Measurements from ENCODE around the gene ALDH1L2.

DNA sequence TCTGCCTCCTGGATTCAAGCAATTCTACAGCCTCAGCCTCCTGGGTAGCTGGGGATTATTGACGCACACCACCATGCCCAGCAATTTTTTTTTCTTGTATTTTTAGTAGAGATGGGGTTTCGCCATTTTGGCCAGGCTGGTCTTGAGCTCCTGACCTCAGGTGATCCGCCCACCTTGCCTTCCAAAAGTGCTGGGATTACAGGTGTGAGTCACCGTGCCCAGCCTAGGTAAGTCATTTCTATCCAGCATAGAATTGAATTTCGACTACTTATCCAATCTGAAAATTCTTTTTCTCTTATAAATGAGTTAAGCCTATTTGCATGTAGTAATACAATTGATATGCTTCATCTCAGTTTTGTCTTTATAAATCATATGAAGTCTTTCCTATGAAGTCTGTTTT lies 111.0 kb downstream of the ALDH1L2 start:
- TF ChIP-seq POLR2A (IDR thresholded peaks at IDR 0.05): no peak
- TF ChIP-seq, protein P1, sequence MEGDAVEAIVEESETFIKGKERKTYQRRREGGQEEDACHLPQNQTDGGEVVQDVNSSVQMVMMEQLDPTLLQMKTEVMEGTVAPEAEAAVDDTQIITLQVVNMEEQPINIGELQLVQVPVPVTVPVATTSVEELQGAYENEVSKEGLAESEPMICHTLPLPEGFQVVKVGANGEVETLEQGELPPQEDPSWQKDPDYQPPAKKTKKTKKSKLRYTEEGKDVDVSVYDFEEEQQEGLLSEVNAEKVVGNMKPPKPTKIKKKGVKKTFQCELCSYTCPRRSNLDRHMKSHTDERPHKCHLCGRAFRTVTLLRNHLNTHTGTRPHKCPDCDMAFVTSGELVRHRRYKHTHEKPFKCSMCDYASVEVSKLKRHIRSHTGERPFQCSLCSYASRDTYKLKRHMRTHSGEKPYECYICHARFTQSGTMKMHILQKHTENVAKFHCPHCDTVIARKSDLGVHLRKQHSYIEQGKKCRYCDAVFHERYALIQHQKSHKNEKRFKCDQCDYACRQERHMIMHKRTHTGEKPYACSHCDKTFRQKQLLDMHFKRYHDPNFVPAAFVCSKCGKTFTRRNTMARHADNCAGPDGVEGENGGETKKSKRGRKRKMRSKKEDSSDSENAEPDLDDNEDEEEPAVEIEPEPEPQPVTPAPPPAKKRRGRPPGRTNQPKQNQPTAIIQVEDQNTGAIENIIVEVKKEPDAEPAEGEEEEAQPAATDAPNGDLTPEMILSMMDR (IDR thresholded peaks at IDR 0.05): no peak
